NCI-H1092 treated with DMSO at 0.1 percent for 48 hours (cell line): ENCODE measurements around the gene NOL4L.
"Not testable (repeated sequence)": the region's sequence is repeated elsewhere in the genome, so short reads cannot be mapped to it uniquely, and the experiment has no call there.

Source experiments
- DNase-seq: peaks from one replicate; lab custom pipeline; 2025; lab: John Stamatoyannopoulos, UW

NOL4L gene

GRCh38 chr20:32507998-32508774 is 76.9 kb downstream of the NOL4L start:
- DNase-seq: no peak

- DNase-seq: peak; percentile 50
Measured at GRCh38 chr20:32506721-32507120, 78.4 kb downstream of the NOL4L start.

GRCh38 chr20:32505723-32506473 is 79.2 kb downstream of the NOL4L start:
- no peak for DNase-seq

GRCh38 chr20:32501709-32502108 is 83.4 kb downstream of the NOL4L start:
- no peak for DNase-seq

GRCh38 chr20:32497589-32498224 is 87.4 kb downstream of the NOL4L start:
- DNase-seq: no peak

- peak; percentile 27 for DNase-seq
Measured at GRCh38 chr20:32496811-32497533, 88.2 kb downstream of the NOL4L start.

- DNase-seq: no peak
Measured at GRCh38 chr20:32495949-32496348, 89.2 kb downstream of the NOL4L start.

GRCh38 chr20:32495217-32495565 is 89.9 kb downstream of the NOL4L start:
- DNase-seq: no peak

GRCh38 chr20:32494483-32495216 is 90.5 kb downstream of the NOL4L start:
- peak; percentile 24 for DNase-seq

- no peak for DNase-seq
Measured at GRCh38 chr20:32493356-32493755, 91.8 kb downstream of the NOL4L start.

GRCh38 chr20:32491764-32492151 is 93.4 kb downstream of the NOL4L start:
- not testable (repeated sequence) for DNase-seq

- no peak for DNase-seq
Measured at GRCh38 chr20:32490942-32491763, 94.0 kb downstream of the NOL4L start.

GRCh38 chr20:32488066-32488838 is 96.9 kb downstream of the NOL4L start:
- DNase-seq: no peak

GRCh38 chr20:32487381-32487780 is 97.8 kb downstream of the NOL4L start:
- DNase-seq: no peak

- DNase-seq: no peak
Measured at GRCh38 chr20:32485770-32486478, 99.2 kb downstream of the NOL4L start.

GRCh38 chr20:32484958-32485769 is 100.0 kb downstream of the NOL4L start:
- peak; percentile 63 for DNase-seq

- peak; percentile 33 for DNase-seq
Measured at GRCh38 chr20:32484225-32484957, 100.7 kb downstream of the NOL4L start.
